Activated naive CD8-positive, alpha-beta T cell (primary cell): ENCODE measurements around the gene DAPP1.

Source experiments
- H3K27ac Mint-ChIP-seq: one replicate; pipeline ENCODE4 v1.8.0; 2021; ENCODE audit warnings: mixed read lengths
- H3K27me3 Mint-ChIP-seq: one replicate; pipeline ENCODE4 v1.8.0; 2021; ENCODE audit warnings: mixed read lengths
- H3K36me3 Mint-ChIP-seq: one replicate; pipeline ENCODE4 v1.8.0; 2021; ENCODE audit warnings: mixed read lengths
- H3K4me1 Mint-ChIP-seq: one replicate; pipeline ENCODE4 v1.8.0; 2021; ENCODE audit warnings: low read depth, mixed read lengths
- H3K4me3 Mint-ChIP-seq: one replicate; pipeline ENCODE4 v1.8.0; 2021; ENCODE audit warnings: mild to moderate bottlenecking, mixed read lengths
- H3K9me3 Mint-ChIP-seq: one replicate; pipeline ENCODE4 v1.8.0; 2021; ENCODE audit warnings: low read depth, mixed read lengths

Gene DAPP1

GRCh38 chr4:99891351-99891750 is 74.7 kb downstream of the DAPP1 start:
- H3K36me3 Mint-ChIP-seq: peaks cover 4% of the 10 kb centered on the region
- no peak overlapping the region for H3K4me3 Mint-ChIP-seq
- H3K9me3 Mint-ChIP-seq: no peaks in the 10 kb centered on the region
- peak overlapping the region; percentile 41 for H3K27ac Mint-ChIP-seq
- H3K27me3 Mint-ChIP-seq: no peaks in the 10 kb centered on the region
- H3K4me1 Mint-ChIP-seq: peaks cover 52% of the 10 kb centered on the region

DNA sequence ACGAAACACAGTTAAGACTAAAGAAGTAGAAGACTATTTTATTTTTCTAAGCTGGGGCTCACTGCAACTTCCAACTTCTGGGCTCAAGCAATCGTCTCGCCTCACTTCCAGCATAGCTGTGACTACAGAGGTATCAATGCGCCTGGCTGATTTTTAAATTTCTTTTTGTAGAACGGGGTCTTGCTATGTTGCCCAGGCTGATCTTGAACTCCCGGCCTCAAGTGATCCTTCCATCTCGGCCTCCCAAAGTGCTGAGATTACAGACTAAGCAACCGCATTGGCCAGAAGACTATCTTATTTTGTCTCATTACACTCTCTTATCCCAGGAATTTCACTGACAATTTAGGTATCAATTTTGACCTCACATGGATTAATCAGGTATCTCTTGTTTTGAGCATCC is 76.4 kb downstream of the DAPP1 start:
- no peaks in the 10 kb centered on the region for H3K27me3 Mint-ChIP-seq
- H3K9me3 Mint-ChIP-seq: no peaks in the 10 kb centered on the region
- peaks cover 4% of the 10 kb centered on the region for H3K36me3 Mint-ChIP-seq
- H3K27ac Mint-ChIP-seq: peak overlapping the region; percentile 80
- H3K4me1 Mint-ChIP-seq: peaks cover 49% of the 10 kb centered on the region
- H3K4me3 Mint-ChIP-seq: peak overlapping the region; percentile 99

DNA sequence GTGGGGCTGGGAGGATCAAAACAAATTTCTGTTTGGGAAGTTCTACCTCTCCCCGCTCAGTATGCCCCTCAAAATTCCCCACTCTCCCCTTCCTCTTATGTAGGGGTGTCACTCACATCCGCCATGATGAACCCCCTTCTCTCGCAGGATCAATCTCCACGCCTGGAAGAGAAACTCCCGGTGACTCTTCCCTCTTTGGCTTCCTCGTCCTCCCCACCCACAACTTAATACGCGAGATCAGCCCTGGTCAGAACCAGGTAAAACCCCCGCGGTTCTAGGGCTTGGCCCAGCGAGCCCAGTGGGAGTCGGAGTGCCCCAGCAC is 77.2 kb downstream of the DAPP1 start:
- Mint-ChIP-seq H3K36me3 (peaks cover 4% of the 10 kb centered on the region), H3K9me3 (no peaks in the 10 kb centered on the region), H3K4me3 (peak overlapping the region; percentile 99), H3K4me1 (peaks cover 45% of the 10 kb centered on the region), H3K27ac (peak overlapping the region; percentile 96), H3K27me3 (no peaks in the 10 kb centered on the region)

DNA sequence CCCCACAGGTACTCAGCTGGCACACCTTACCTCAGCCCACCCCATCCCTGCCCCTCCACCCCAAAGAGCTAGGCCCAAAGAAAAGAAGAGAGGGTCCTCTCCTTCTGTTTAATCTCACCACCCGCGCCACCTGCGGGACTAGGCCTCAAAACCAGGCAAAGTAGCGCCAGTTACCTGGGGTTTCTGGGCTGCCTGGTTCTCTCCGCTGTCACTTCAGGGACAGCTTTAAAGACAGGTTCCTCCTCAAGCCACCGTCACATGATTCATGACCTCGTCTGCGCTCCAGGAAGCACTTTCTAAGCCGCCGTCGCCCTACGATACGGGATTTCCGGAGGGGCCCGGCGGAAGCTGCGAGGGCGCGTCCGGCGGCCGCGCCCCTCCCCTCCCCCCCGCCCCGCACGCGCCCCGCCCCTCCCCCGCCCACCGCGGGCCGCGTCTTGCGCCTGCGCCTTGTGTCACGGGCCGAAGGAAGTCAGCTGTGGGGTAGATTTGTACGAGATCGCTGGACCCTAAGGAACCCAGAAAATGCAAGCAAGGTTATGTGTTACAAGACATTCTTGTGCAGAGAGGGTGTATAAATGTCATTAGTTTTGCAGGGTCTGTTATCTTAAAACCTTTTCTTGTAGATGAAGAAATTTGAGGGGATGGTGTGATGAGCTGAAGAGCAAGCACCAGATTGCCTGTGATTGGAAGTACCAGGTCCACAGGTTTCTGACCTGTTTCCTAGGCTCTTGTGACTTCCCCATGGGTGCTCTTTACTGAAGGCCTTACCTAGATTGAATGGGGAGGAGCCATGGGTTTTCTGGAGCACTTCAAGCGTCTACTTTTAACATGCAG is 77.8 kb downstream of the DAPP1 start, which contains the start of gene LAMTOR3:
LAMTOR3 (minus strand) TSS at position 267 of the 837 bp plus-strand sequence. CDS start 464 bp downstream, outside the sequence.
- H3K4me3 Mint-ChIP-seq: peak within 1 kb of the TSS; percentile 99
- H3K9me3 Mint-ChIP-seq: no peaks in the 10 kb centered on the region
- peaks cover 42% of the 10 kb centered on the region for H3K4me1 Mint-ChIP-seq
- peak within 1 kb of the TSS; percentile 96 for H3K27ac Mint-ChIP-seq
- H3K27me3 Mint-ChIP-seq: no peaks in the 10 kb centered on the region
- H3K36me3 Mint-ChIP-seq: peaks cover 2% of the 10 kb centered on the region

- no peaks in the 10 kb centered on the region for H3K9me3 Mint-ChIP-seq
- peaks cover 4% of the 10 kb centered on the region for H3K36me3 Mint-ChIP-seq
- H3K4me3 Mint-ChIP-seq: peak overlapping the region; percentile 99
- peak overlapping the region; percentile 79 for H3K27ac Mint-ChIP-seq
- no peaks in the 10 kb centered on the region for H3K27me3 Mint-ChIP-seq
- peaks cover 40% of the 10 kb centered on the region for H3K4me1 Mint-ChIP-seq
These were observed 78.4 kb downstream of the DAPP1 start for GRCh38 chr4:99894998-99895397.

- H3K4me1 Mint-ChIP-seq: peaks cover 23% of the 10 kb centered on the region
- H3K27ac Mint-ChIP-seq: peak overlapping the region; percentile 6
- H3K27me3 Mint-ChIP-seq: no peaks in the 10 kb centered on the region
- no peak overlapping the region for H3K4me3 Mint-ChIP-seq
- H3K36me3 Mint-ChIP-seq: peaks cover 25% of the 10 kb centered on the region
- H3K9me3 Mint-ChIP-seq: no peaks in the 10 kb centered on the region
These were observed 98.8 kb downstream of the DAPP1 start for GRCh38 chr4:99915449-99915848.

DNA sequence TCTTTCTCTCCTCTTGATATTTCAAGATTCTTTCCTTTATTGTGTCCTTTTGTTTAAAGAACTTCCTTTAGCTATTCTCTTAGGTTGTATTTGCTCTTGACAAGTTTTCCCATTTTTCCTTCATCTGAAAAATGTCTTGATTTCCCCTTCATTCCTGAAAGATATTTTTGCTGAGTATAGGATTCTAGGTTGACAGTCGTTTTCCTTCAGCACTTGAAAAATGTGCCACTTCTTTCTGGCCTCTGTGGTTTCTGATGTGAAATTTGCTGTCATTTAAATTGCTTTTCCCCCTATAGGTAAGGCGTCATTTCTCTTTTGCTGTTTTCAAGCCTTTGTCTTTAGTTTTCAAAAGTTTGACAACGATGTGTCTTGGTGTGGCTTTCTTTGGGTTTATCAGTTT is 100.9 kb downstream of the DAPP1 start:
- no peaks in the 10 kb centered on the region for H3K9me3 Mint-ChIP-seq
- H3K36me3 Mint-ChIP-seq: peaks cover 25% of the 10 kb centered on the region
- H3K27ac Mint-ChIP-seq: no peak overlapping the region
- H3K27me3 Mint-ChIP-seq: no peaks in the 10 kb centered on the region
- no peak overlapping the region for H3K4me3 Mint-ChIP-seq
- H3K4me1 Mint-ChIP-seq: peaks cover 31% of the 10 kb centered on the region

DNA sequence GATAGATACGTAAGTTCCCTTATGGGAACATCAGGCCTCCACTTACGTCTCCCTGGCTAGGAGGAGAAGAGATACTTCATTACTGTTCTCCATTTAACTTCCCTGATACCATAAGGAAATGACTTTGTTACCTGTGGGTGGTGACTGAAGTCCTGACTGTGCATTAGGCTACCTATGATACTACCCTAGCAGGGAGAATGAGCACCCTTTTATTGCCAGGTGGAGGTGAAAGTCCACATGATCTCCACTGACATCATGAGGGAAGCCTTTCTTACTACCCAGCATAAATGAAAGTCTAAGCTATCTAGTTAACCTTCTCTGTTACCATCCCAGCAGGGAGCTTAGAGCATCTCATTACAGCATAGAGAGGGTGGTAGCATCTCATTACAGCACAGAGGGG is 102.0 kb downstream of the DAPP1 start:
- Mint-ChIP-seq H3K4me3 (no peak overlapping the region), H3K9me3 (no peaks in the 10 kb centered on the region), H3K27me3 (no peaks in the 10 kb centered on the region), H3K36me3 (peaks cover 23% of the 10 kb centered on the region), H3K27ac (no peak overlapping the region), H3K4me1 (peaks cover 32% of the 10 kb centered on the region)
